SK-N-SH (cell line): ENCODE measurements around the gene SMIM41. TPM values are rescaled to one million over a fixed set of nuclear protein-coding genes. Genes with fewer than 3 reads are reported as not detected.

Experiments used
- CTCF ChIA-PET: fragments of 300-600, 350-600 bp; formaldehyde crosslinking; extraction: SDS; loops from one replicate; lab custom pipeline; 2021; lab: Yijun Ruan, JAX
- POLR2A ChIA-PET: fragments of 350-600 bp; sonication (Branson Sonifier 250); formaldehyde crosslinking; extraction: SDS; loops from one replicate; lab custom pipeline; 2020; ENCODE audit warnings: antibody characterized with exemption, inconsistent platforms; lab: Yijun Ruan, JAX
- DNase-seq: peaks from one replicate; pipeline ENCODE4 v3.0.0; 2012
- H2AFZ ChIP-seq: fragments of 200-600 bp; sonication (generic); 2 replicates; pipeline ENCODE4 v1.8.1; 2016; ENCODE audit warnings: antibody characterized with exemption, mild to moderate bottlenecking, low read depth
- H3F3A ChIP-seq: fragments of 200-600 bp; sonication (generic); replicated peaks from 2 replicates; pipeline ENCODE3; 2016; ENCODE audit warnings: antibody characterized with exemption, mild to moderate bottlenecking; ENCODE audit not compliant: insufficient read depth
- H3K27ac ChIP-seq, 2 experiments: fragments of 200-500 bp in 1 of 2; fragments of 200-600 bp in 1 of 2; sonication (Bioruptor generic) in 1 of 2; sonication (generic), shearing (Covaris generic) in 1 of 2; 2 replicates each; pipeline versions ENCODE4 v1.5.1 to v1.6.1; 2014 to 2016; ENCODE audit warnings: low read depth in 2 of 2, inconsistent platforms in 1 of 2, low read length in 1 of 2, mild to moderate bottlenecking in 1 of 2, mixed read lengths in 1 of 2
- H3K27me3 ChIP-seq: fragments of 200-600 bp; sonication (generic), shearing (Covaris generic); 2 replicates; pipeline ENCODE4 v1.6.1; 2016; ENCODE audit warnings: mixed run types; ENCODE audit not compliant: insufficient read depth
- H3K36me3 ChIP-seq, 2 experiments: fragments of 200-500 bp in 1 of 2; fragments of 200-600 bp in 1 of 2; sonication (Bioruptor generic) in 1 of 2; sonication (generic) in 1 of 2; replicated peaks in 1 of 2; 2 replicates each; pipeline versions ENCODE3 to v1.5.1; 2014 to 2016; ENCODE audit warnings: low read length in 1 of 2, mild to moderate bottlenecking in 1 of 2; ENCODE audit not compliant: insufficient read depth in 2 of 2, control insufficient read depth in 1 of 2
- H3K4me1 ChIP-seq, 2 experiments: fragments of 200-500 bp in 1 of 2; fragments of 200-600 bp in 1 of 2; sonication (Bioruptor generic) in 1 of 2; sonication (generic), shearing (Covaris generic) in 1 of 2; 2 replicates each; pipeline versions ENCODE4 v1.5.1 to v1.6.1; 2014 to 2016; ENCODE audit warnings: low read depth in 1 of 2, low read length in 1 of 2, mixed run types in 1 of 2; ENCODE audit not compliant: insufficient read depth in 2 of 2, control insufficient read depth in 1 of 2
- H3K4me2 ChIP-seq: fragments of 200-600 bp; sonication (generic), shearing (Covaris generic); 2 replicates; pipeline ENCODE4 v1.6.1; 2017; ENCODE audit warnings: mixed run types
- H3K4me3 ChIP-seq, 2 experiments: fragments of 200-500 bp in 1 of 2; fragments of 200-600 bp in 1 of 2; sonication (Bioruptor generic) in 1 of 2; sonication (generic), shearing (Covaris generic) in 1 of 2; 2 replicates each; pipeline versions ENCODE4 v1.5.1 to v1.8.1; 2014 to 2016; ENCODE audit warnings: low read depth in 2 of 2, inconsistent platforms in 1 of 2, low read length in 1 of 2, mild to moderate bottlenecking in 1 of 2, mixed read lengths in 1 of 2, moderate library complexity in 1 of 2
- H3K79me2 ChIP-seq: fragments of 200-600 bp; sonication (generic); 2 replicates; pipeline ENCODE4 v1.8.1; 2017; ENCODE audit warnings: mild to moderate bottlenecking; ENCODE audit not compliant: insufficient read depth
- H3K9ac ChIP-seq: fragments of 200-600 bp; sonication (generic); 2 replicates; pipeline ENCODE4 v1.6.1; 2017; ENCODE audit warnings: mixed run types
- H3K9me2 ChIP-seq: fragments of 200-600 bp; sonication (generic); 2 replicates; pipeline ENCODE4 v1.6.1; 2017; ENCODE audit warnings: mixed run types
- H3K9me3 ChIP-seq: fragments of 200-600 bp; sonication (generic); 2 replicates; pipeline ENCODE4 v1.6.1; 2017; ENCODE audit warnings: mixed run types, mild to moderate bottlenecking, moderate library complexity
- H4K20me1 ChIP-seq: fragments of 200-600 bp; sonication (generic); 2 replicates; pipeline ENCODE4 v1.6.1; 2017; ENCODE audit warnings: mild to moderate bottlenecking, mixed run types; ENCODE audit not compliant: insufficient read depth
- ELF1 ChIP-seq: IDR thresholded peaks from 2 replicates; pipeline ENCODE4 v1.4.0; 2012
- EZH2phosphoT487 ChIP-seq: fragments of 200-600 bp; sonication (generic); IDR thresholded peaks from 2 replicates; pipeline ENCODE4 v1.6.1; 2017; ENCODE audit warnings: low read depth, mixed run types, mild to moderate bottlenecking, antibody characterized with exemption, moderate library complexity, borderline replicate concordance
- FOXJ3 ChIP-seq: sonication (generic); formaldehyde crosslinking; IDR thresholded peaks from 2 replicates; pipeline ENCODE4 v1.5.1; 2020; ENCODE audit warnings: mild to moderate bottlenecking, missing genetic modification reagents
- FOXM1 ChIP-seq: IDR thresholded peaks from 2 replicates; pipeline ENCODE4 v1.4.0; 2012; ENCODE audit warnings: low read depth, mild to moderate bottlenecking
- GABPA ChIP-seq: IDR thresholded peaks from 2 replicates; pipeline ENCODE4 v1.4.0; 2012; ENCODE audit warnings: low read depth, mild to moderate bottlenecking
- GATA2 ChIP-seq: sonication (generic); formaldehyde crosslinking; IDR thresholded peaks from 2 replicates; pipeline ENCODE4 v1.5.0; 2020; ENCODE audit warnings: mild to moderate bottlenecking, missing genetic modification reagents
- IRF3 ChIP-seq: fragments of 150-350 bp; IDR thresholded peaks from 2 replicates; pipeline ENCODE4 v1.6.1; 2016; ENCODE audit warnings: mild to moderate bottlenecking, low read depth, low read length
- NFIC ChIP-seq: IDR thresholded peaks from 2 replicates; pipeline ENCODE4 v1.4.0; 2012; ENCODE audit warnings: borderline replicate concordance
- NRF1 ChIP-seq: IDR thresholded peaks from 2 replicates; pipeline ENCODE4 v1.6.1; 2012; ENCODE audit warnings: low read depth, mild to moderate bottlenecking, low read length
- POLR2AphosphoS5 ChIP-seq: IDR thresholded peaks from 2 replicates; pipeline ENCODE4 v1.6.1; 2012; ENCODE audit warnings: low read depth, low read length
- RAD21 ChIP-seq: IDR thresholded peaks from 2 replicates; pipeline ENCODE4 v1.6.1; 2012; ENCODE audit warnings: mild to moderate bottlenecking, low read length
- RCOR1 ChIP-seq: fragments of 150-350 bp; IDR thresholded peaks from 2 replicates; pipeline ENCODE4 v1.6.1; 2017; ENCODE audit warnings: antibody characterized with exemption, low read length
- RFX5 ChIP-seq: IDR thresholded peaks from 2 replicates; pipeline ENCODE4 v1.6.1; 2012; ENCODE audit warnings: mild to moderate bottlenecking, improper control_type of control experiment, low read length
- RXRA ChIP-seq: IDR thresholded peaks from 2 replicates; pipeline ENCODE4 v1.4.0; 2012; ENCODE audit warnings: low read depth, mild to moderate bottlenecking, borderline replicate concordance
- SMC3 ChIP-seq: IDR thresholded peaks from 2 replicates; pipeline ENCODE4 v1.6.1; 2012; ENCODE audit warnings: low read depth, low read length, improper control_type of control experiment
- TAF1 ChIP-seq: IDR thresholded peaks from 2 replicates; pipeline ENCODE4 v1.6.1; 2012; ENCODE audit warnings: low read depth, mild to moderate bottlenecking, low read length, moderate library complexity, borderline replicate concordance
- USF2 ChIP-seq: fragments of 150-350 bp; IDR thresholded peaks from 2 replicates; pipeline ENCODE4 v1.6.1; 2017; ENCODE audit warnings: antibody characterized with exemption, low read length, low read depth, borderline replicate concordance
- WGBS: methylation state at CpG from one replicate; pipeline ENCODE4 v1.1.6; 2017; ENCODE audit warnings: low lambda C conversion rate; 5-methylcytosine and 5-hydroxymethylcytosine counted together
- polyA plus RNA-seq, 3 experiments: library from polyadenylated mRNA; depleted of rRNA; stranded (reverse); fragments of >200 nt; gene quantifications; 2 replicates each; pipeline ENCODE4 v1.2.3, GENCODE V29; 2012
- TF ChIP-seq, protein P1 (sequence below): IDR thresholded peaks from 2 replicates; pipeline ENCODE4 v1.6.1; 2012; ENCODE audit warnings: mild to moderate bottlenecking, low read depth, low read length, moderate library complexity

The SMIM41 gene
- polyA plus RNA-seq, 1 of the 3 experiments (the other 2 are of a cell fraction) = not detected

DNA sequence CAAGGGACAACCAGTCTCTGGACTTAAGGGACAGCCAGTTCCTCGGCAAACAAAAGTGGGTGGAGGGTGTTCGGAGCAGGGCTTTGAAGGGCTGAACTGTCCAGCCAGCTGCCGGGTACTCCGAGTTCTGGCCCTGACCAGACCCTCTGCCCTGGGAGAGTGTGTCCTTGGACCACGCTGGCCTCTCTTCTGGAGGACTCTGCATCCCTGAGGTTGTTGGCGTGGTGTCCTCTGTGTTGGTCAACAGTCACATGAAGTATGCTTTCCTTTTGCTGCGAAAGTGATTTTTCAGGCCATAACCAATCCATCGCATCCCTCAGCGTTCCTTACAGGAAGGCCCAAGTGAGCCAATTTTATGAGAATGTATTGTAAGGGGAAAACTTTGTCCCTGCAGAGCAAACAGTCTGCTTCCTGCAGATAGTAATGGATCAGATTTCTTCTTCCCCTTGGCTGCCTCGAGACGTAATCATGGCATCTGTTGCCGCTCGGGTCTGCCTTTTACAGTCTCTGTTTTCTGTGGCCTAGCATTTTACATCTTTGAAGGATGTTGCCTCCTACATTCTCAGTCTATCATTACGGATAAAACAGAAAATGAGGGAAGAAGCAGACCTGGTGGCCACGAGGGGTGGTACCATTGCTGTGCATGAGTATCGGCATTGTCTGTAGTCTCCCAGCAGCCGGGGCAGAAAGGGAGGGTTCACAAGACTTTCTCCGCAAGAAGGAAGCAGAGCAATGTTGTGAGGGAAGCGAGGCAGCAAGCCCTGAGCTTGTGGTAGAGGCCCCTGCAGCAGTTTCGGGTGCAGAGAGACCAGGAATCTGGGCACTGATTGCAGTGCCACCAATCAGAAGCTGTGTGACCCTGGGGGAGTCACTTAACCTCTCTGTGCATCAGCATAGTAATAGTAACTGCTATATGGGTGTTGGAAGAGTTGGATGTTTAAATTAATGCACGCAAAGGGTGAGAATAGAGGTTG lies 47.4 kb downstream of the SMIM41 start:
- Histone ChIP-seq H2AFZ (no peak overlapping the region), H3K4me2 (no peak overlapping the region), H3K9me3 (no peaks in the 10 kb centered on the region), H3K79me2 (no peaks in the 10 kb centered on the region), H4K20me1 (no peaks in the 10 kb centered on the region), H3K36me3 (no peaks in the 10 kb centered on the region), H3K4me1 (peaks cover 0 to 22% of the 10 kb centered on the region in 2 experiments; a peak in 1 of 4 replicates), H3K9ac (no peak overlapping the region), H3K4me3 (no peak overlapping the region), H3K27ac (no peak overlapping the region), H3K9me2 (no peaks in the 10 kb centered on the region), H3K27me3 (no peaks in the 10 kb centered on the region; the same call in 1 of the 2 replicates), H3F3A (no peaks in the 10 kb centered on the region)
- CTCF ChIA-PET = interaction anchor here (0.6 to 13.5 kb wide), 8 partner anchors 12 to 753 kb away, joined by 3 to 247 read pairs (median 6); no protein-coding TSS in a partner anchor
- WGBS = 79% methylated on average over 21 of the region's 21 CpGs
- no peak for TF ChIP-seq GABPA
- no peak for TF ChIP-seq USF2
- no peak for TF ChIP-seq FOXM1
- TF ChIP-seq IRF3 = no peak
- TF ChIP-seq GATA2 (CRISPR knock-in tag) = no peak
- no peak for TF ChIP-seq NRF1
- TF ChIP-seq SMC3 = no peak
- TF ChIP-seq POLR2AphosphoS5 = no peak
- POLR2A ChIA-PET = no interaction called here
- DNase-seq = peak; percentile 1

DNA sequence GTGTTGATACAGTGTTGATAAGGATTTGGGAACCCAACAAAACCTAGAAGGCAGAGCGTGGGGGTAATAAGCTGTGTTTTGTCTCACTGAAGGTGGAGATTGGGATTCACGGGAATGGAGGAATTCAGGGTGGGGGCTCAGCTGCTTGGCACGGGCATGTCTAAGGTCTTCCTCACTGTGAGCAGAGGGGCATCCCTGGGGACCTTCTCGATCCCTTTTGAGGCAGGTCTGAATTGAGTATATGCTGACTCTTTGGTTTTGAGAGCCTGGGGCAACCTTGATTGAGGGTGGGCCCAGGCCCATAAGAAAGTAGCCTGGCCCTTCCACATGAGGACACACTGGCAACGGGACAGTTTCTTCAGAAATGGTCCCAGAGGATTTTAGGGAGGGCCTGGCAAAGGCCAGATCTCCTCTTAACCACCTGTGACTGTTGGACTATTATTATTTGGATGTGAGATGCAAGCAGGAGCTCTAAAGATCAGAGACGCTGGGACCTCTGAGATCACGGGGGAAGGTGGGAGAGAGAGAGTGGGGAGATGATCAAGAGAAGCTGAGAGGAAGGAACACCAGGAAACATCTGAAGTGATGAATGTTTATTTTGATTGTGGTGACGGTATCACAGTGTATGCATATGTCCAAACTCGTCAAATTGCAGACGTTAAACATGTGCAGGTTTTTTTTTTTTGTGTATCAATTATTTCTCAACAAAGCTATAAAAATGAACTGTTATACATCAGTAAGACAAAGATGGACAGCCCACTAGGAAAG lies 48.4 kb downstream of the SMIM41 start:
- H3F3A ChIP-seq = no peaks in the 10 kb centered on the region
- no peak overlapping the region for H3K27ac ChIP-seq
- 55% methylated on average over 10 of the region's 10 CpGs for WGBS
- no peaks in the 10 kb centered on the region for H3K79me2 ChIP-seq
- H3K9ac ChIP-seq = no peak overlapping the region
- H3K4me1 ChIP-seq = peaks cover 0 to 19% of the 10 kb centered on the region in 2 experiments; a peak in 1 of 4 replicates
- no peaks in the 10 kb centered on the region for H3K9me3 ChIP-seq
- H2AFZ ChIP-seq = no peak overlapping the region
- no peak overlapping the region for H3K4me3 ChIP-seq
- H4K20me1 ChIP-seq = no peaks in the 10 kb centered on the region
- no peaks in the 10 kb centered on the region; the same call in 1 of the 2 replicates for H3K27me3 ChIP-seq
- no peaks in the 10 kb centered on the region for H3K9me2 ChIP-seq
- DNase-seq = peak; percentile 2
- CTCF ChIA-PET = interaction anchor here (1.0 to 13.5 kb wide), 7 partner anchors 11 to 752 kb away, joined by 3 to 247 read pairs (median 6); no protein-coding TSS in a partner anchor
- H3K36me3 ChIP-seq = no peaks in the 10 kb centered on the region
- POLR2A ChIA-PET = no interaction called here
- H3K4me2 ChIP-seq = no peak overlapping the region
- no peak for TF ChIP-seq RAD21
- TF ChIP-seq TAF1 = no peak
- TF ChIP-seq, protein P1, sequence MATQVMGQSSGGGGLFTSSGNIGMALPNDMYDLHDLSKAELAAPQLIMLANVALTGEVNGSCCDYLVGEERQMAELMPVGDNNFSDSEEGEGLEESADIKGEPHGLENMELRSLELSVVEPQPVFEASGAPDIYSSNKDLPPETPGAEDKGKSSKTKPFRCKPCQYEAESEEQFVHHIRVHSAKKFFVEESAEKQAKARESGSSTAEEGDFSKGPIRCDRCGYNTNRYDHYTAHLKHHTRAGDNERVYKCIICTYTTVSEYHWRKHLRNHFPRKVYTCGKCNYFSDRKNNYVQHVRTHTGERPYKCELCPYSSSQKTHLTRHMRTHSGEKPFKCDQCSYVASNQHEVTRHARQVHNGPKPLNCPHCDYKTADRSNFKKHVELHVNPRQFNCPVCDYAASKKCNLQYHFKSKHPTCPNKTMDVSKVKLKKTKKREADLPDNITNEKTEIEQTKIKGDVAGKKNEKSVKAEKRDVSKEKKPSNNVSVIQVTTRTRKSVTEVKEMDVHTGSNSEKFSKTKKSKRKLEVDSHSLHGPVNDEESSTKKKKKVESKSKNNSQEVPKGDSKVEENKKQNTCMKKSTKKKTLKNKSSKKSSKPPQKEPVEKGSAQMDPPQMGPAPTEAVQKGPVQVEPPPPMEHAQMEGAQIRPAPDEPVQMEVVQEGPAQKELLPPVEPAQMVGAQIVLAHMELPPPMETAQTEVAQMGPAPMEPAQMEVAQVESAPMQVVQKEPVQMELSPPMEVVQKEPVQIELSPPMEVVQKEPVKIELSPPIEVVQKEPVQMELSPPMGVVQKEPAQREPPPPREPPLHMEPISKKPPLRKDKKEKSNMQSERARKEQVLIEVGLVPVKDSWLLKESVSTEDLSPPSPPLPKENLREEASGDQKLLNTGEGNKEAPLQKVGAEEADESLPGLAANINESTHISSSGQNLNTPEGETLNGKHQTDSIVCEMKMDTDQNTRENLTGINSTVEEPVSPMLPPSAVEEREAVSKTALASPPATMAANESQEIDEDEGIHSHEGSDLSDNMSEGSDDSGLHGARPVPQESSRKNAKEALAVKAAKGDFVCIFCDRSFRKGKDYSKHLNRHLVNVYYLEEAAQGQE = no peak
- TF ChIP-seq RXRA = no peak
- no peak for TF ChIP-seq NFIC
- TF ChIP-seq EZH2phosphoT487 = no peak
- TF ChIP-seq RFX5 = no peak
- no peak for TF ChIP-seq IRF3
- no peak for TF ChIP-seq FOXM1
- no peak for TF ChIP-seq RCOR1
- TF ChIP-seq FOXJ3 (CRISPR knock-in tag) = no peak
- no peak for TF ChIP-seq ELF1
